Measurements from ENCODE around the gene SLC25A26. TPM values are rescaled to one million over a fixed set of nuclear protein-coding genes. Genes with fewer than 3 reads are reported as not detected.

The SLC25A26 gene
- total RNA-seq, 1 experiment from 2014 or later = 23.8 TPM

DNA sequence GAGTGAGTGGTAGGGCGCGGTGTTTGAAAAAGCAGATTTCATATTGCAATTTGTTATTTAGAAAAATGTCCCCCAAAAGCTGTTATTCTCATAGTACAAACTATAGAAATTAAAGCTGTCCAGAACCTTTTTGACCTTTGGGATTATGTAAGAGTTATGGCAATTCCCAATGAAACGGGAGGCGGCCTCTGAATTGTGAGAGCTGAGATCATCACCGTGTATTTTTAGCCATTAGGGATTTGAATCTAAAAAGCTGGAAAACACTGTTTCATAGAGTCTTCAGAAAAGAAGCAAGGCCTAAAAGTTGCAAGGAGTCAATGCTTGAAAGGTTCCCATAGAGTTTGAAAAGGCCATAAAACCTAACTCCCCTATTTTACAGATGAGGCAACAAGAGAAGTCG is 38.6 kb upstream of the SLC25A26 start:
- Histone ChIP-seq H3K4me1 (ENCODE audit: control insufficient read depth in 1 of 2, insufficient read depth in 2 of 2, low read length in 2 of 2) (no peaks in the 10 kb centered on the region), H3K9me2 (ENCODE audit: insufficient read depth) (no peaks in the 10 kb centered on the region), H3K9me3 (ENCODE audit: control insufficient read depth in 1 of 2, insufficient read depth in 1 of 2, low read depth in 1 of 2, low read length in 2 of 2) (no peaks in the 10 kb centered on the region), H3K27ac (ENCODE audit: low read depth, low read length) (no peak overlapping the region), H3K79me2 (ENCODE audit: insufficient read depth, low read length) (no peaks in the 10 kb centered on the region), H3K4me3 (replicated peaks in 1 of 2; ENCODE audit: low read depth in 1 of 2, low read length in 2 of 2) (no peak overlapping the region), H3K4me2 (ENCODE audit: low read length) (no peak overlapping the region), H3K36me3 (ENCODE audit: control insufficient read depth in 1 of 2, insufficient read depth in 2 of 2, low read length in 2 of 2) (no peaks in the 10 kb centered on the region), H4K20me1 (ENCODE audit: insufficient read depth) (no peaks in the 10 kb centered on the region), H3K9ac (ENCODE audit: low read length) (no peak overlapping the region), H3K27me3 (ENCODE audit: insufficient read depth, low read length) (no peaks in the 10 kb centered on the region), H2AFZ (ENCODE audit: low read depth, low read length, poor library complexity, severe bottlenecking) (no peak overlapping the region)
- no TSS peak for BruUV-seq (replicated peaks)
- DNase-seq (ENCODE audit: low read depth, low spot score) = no peak
- RAD21 ChIA-PET (ENCODE audit: low non-redundant PET in 1 of 2, low total read pairs in 2 of 2, uncharacterized antibody in 2 of 2, unreplicated experiment in 2 of 2) = no interaction called here
- POLR2A ChIA-PET = no interaction called here
- ATAC-seq = no peak
- TF ChIP-seq CEBPB (IDR thresholded peaks at IDR 0.05; ENCODE audit: low read depth) = no peak
- no peak for TF ChIP-seq JUND (IDR thresholded peaks at IDR 0.05)
- no peak for TF ChIP-seq ZNF274 (IDR thresholded peaks at IDR 0.05; ENCODE audit: low read depth, low read length)
- CTCF ChIA-PET = no interaction called here
- intact Hi-C loops (cut with micrococcal nuclease) = no loop called here

DNA sequence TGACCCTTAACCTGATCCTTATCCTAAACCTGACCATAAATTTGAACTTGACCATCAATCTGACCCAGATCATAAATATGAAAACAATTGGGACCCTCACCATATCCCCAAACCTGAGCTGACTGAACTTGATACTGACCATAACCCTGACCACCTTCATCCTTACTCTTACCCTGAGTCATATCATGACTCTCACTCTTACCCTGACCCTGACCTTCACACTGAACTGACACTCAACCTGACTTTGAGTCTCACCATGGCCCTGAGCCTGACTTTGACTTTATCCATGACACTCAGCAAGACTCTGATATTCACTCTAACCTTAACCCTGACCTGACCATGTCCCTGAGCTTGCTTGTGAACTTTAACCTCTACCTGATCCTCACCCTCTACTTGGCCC is 34.3 kb upstream of the SLC25A26 start:
- H3K79me2 ChIP-seq (ENCODE audit: insufficient read depth, low read length) = no peaks in the 10 kb centered on the region
- no peak overlapping the region for H3K4me2 ChIP-seq (ENCODE audit: low read length)
- no TSS peak for BruUV-seq (replicated peaks)
- DNase-seq (ENCODE audit: low read depth, low spot score) (no peak), ATAC-seq (no peak)
- RAD21 ChIA-PET (ENCODE audit: low non-redundant PET in 1 of 2, low total read pairs in 2 of 2, uncharacterized antibody in 2 of 2, unreplicated experiment in 2 of 2) = no interaction called here
- no peaks in the 10 kb centered on the region for H3K9me2 ChIP-seq (ENCODE audit: insufficient read depth)
- intact Hi-C loops (cut with micrococcal nuclease) = no loop called here
- no peaks in the 10 kb centered on the region for H4K20me1 ChIP-seq (ENCODE audit: insufficient read depth)
- TF ChIP-seq CBX3 (IDR thresholded peaks at IDR 0.05; ENCODE audit: low read depth) (no peak), SRF (IDR thresholded peaks at IDR 0.05; ENCODE audit: low read depth) (no peak)
- H3K9ac ChIP-seq (ENCODE audit: low read length) = no peak overlapping the region
- H3K27ac ChIP-seq (ENCODE audit: low read depth, low read length) = no peak overlapping the region
- CTCF ChIA-PET = no interaction called here
- H3K4me3 ChIP-seq (replicated peaks in 1 of 2; ENCODE audit: low read depth in 1 of 2, low read length in 2 of 2) = no peak overlapping the region
- no peaks in the 10 kb centered on the region for H3K27me3 ChIP-seq (ENCODE audit: insufficient read depth, low read length)
- no peaks in the 10 kb centered on the region for H3K36me3 ChIP-seq (ENCODE audit: control insufficient read depth in 1 of 2, insufficient read depth in 2 of 2, low read length in 2 of 2)
- H2AFZ ChIP-seq (ENCODE audit: low read depth, low read length, poor library complexity, severe bottlenecking) = no peak overlapping the region
- H3K9me3 ChIP-seq (ENCODE audit: control insufficient read depth in 1 of 2, insufficient read depth in 1 of 2, low read depth in 1 of 2, low read length in 2 of 2) = no peaks in the 10 kb centered on the region
- POLR2A ChIA-PET = no interaction called here
- no peaks in the 10 kb centered on the region for H3K4me1 ChIP-seq (ENCODE audit: control insufficient read depth in 1 of 2, insufficient read depth in 2 of 2, low read length in 2 of 2)

Measured in HCT116 (cell line).